Hematopoietic multipotent progenitor cell (in vitro differentiated cells): ENCODE measurements around the gene C22orf15. TPM values are rescaled to one million over a fixed set of nuclear protein-coding genes. Genes with fewer than 3 reads are reported as not detected.
"Not testable (repeated sequence)": the region's sequence is repeated elsewhere in the genome, so short reads cannot be mapped to it uniquely, and the experiment has no call there.

Experiments used
- DNase-seq, 3 donors: peaks; one replicate each; pipeline ENCODE4 v3.0.0-alpha.2; 2011 to 2015; ENCODE audit warnings: low read depth in 2 of 3, low spot score in 2 of 3
- total RNA-seq: library from RNA; depleted of rRNA; stranded (reverse); fragments of >200 nt; gene quantifications from one replicate; pipeline ENCODE4 v1.2.3, GENCODE V29; 2012

Gene C22orf15, protein sequence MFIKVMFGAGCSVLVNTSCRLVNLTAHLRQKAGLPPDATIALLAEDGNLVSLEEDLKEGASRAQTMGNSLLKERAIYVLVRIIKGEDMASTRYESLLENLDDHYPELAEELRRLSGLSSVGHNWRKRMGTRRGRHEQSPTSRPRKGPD
- total RNA-seq: 1.6 TPM

DNA sequence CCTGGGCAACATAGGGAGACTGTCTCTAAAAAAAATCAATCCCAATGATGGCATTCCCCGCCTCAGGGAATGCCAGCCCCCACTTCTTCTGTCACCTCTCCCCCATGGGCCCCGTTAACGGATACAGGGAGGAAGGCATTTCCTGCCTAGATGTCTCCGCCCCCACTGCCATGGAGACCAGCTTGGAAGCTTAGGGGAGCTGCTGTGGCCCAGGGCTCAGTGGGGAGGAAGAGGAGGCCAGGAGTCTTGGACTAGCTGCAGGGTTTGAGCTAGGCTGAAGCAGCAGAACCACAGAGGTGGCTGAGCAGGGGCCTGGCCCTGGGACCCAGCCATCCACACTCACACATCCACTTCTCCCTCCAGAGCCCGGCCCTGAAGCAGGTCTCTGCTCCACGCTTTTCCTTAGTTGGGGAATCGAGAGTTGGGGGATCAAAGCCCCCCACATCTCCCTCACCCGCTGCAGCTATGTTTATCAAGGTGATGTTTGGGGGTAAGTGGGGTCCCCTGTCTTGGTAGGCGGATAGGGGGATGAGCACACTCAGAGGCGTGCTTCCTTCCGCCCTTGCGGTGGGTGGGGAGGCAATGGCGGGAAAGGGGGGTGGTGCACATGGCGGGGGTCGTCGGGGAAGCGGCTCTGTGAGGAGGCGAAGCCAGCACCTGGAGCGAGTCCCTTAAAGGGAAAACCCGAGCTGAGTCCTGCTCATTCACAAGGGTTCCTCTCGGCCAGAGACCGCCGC is at the start of gene C22orf15:
C22orf15 (plus strand) TSS at position 149 of the 737 bp plus-strand sequence; CDS start at position 466, 317 bp downstream.
- DNase-seq: no peak

DNA sequence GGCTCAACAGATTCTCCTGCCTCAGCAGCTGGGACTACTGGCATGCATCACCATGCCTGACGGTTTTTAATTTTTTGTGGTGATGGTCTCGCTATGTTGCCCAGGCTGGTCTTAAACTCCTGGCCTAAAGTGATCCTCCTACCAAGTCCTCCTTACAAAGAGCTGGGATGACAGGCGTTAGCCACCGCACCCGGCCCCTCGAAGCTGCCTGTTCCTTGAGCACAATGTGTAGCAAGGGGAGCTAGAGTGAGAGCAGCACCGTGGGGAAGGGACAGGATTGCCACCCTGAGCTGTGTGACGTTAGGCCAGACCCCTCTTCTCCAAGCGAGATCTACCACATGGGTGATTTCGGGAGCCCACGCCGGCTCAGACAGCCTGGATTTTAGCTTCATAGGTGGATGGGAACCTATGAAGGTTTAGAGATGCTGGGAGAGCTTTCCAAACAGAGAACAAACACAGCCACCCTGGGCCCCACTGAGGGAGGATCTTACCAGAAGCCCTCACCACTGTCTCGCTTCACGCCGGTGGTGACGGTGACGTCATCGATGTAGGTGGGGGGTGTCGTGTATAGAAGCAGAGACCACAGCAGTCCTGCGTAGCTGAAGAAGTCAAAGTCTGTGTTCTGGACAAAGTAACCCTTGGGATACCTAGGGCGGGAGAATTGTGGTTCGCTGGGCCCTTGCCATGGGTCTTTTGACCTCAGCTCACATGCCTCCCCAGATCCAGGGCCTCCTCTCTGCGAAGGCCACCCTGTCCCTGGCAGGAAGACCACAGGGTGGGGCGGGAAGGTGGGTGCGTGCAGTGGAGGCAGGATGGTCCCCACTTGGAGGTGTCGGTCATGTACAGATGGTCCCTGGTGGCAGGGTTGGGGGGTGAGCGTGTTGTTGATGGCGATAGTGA is 48.8 kb upstream of the C22orf15 start:
- no peak for DNase-seq

DNA sequence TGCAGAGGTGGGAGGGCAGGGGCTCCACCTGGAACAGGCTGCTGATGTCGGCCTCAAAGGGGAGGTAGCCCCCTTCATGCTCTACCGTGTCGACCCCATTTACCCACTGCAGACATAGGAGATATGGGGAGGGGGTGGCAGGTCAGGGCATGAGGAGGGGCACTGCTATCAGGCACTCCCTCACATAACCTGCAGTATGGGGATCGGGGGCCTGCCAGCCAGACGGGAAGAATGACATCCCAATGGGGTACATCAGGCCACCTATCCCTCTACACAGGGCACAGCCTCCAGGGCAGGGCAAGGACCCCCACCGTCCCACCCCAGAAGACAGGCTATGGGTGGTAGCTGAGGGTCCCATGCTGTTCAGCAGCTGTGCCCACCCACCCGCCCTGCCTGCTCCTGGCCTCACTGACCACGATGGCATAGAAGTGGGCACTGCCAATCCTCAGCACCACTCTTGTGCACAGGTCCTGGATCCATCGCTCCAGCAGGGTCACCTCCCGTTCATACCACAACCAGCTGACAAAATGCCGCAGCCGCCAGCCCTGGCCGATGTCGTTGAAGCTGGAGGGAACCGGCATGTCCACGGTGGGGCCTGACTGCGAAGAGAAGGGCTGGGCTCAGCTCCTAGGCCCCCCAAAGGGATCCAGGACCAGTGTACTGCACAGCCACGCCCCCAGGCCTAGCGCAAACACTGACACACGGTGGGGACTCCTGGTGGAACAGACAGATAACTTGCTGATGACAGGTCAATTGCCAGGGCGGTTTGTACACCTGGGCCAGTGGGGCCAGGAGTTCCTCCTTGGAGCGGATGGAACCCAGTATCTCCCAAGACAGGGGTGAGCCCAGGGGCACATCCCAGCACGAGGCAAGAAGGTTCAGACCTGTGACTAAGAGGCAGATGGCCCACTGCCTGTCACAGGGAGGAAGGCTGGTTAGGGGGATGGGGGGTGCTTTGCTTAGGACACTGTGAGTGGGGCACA is 47.9 kb upstream of the C22orf15 start:
- peak in 1 of 3 donors; percentile 8 for DNase-seq

DNA sequence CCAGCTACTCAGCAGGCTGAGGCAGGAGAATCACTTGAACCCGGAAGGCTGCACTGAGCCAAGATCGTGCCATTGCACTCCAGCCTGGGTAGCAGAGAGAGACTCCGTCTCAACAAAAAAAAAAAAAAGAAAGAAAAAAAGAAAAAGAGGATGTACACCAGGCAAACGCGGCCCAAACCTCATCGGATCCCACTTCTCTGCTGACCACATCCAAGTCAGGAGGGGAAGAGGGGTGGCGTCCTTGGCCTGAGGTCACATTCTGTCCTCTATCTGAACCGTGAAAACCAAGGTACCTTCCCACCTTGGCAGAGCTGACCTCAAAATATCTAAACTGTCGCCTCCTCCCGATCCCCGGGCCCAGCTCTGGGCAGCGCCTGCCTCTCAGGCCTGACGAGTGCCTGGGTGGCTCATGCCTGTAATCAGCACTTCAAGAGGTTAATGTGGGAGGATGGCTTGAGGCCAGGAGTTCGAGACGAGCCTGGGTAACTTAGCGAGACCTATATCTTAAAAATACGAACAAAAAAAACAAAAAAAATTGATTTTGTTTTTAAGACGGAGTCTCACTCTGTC is 46.9 kb upstream of the C22orf15 start:
- peak in 1 of 3 donors; percentile 15 for DNase-seq

DNA sequence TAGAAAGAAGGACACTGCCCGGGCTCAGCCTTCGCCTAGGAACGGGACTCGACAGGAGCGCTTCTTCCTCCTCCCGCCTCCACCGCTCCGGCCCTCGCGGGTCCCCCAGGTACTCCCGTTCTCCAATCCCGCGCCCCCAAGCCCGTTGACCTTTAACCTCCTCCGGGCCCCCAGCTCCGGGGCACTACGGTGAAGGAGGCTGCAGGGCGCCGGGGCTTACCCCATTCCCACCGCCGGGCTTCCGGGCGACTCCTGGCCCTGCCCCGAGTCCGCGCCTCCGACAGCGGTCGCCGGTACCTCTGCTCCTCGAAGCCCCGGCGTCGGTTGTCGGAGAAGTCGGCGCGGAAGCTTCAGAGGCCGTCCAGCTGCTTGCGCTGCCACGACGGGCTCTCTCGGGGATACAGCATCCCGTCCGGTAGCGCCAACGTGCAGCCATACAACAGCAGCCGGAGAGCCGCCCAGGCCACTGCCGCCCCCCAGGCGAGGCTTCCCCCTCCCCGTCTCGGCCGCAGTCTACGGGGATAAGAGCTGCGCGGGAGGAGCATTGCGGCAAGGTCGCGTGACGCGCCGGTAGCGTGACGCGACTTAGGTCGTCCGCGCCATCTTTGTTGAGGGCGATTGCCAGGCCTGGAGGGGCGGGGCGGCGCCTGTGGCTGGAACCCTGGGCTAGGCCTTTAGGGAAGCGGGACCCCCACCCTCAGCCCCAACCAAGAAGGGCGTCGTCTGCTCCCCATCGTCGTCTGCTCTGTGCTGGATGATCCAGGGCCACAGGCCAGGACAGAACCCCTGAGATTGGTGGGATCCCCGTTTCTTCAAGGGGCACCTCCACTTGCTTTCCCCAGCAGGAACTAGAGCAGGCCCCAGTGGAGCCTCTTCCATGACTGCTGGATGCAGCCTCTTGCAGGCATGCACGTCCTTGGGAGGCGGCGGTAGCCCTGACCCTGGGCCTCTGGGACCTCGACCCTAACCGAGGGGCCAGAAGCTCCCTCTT is 45.7 kb upstream of the C22orf15 start:
- DNase-seq: peak; percentile 66 to 89 (median 86)

DNA sequence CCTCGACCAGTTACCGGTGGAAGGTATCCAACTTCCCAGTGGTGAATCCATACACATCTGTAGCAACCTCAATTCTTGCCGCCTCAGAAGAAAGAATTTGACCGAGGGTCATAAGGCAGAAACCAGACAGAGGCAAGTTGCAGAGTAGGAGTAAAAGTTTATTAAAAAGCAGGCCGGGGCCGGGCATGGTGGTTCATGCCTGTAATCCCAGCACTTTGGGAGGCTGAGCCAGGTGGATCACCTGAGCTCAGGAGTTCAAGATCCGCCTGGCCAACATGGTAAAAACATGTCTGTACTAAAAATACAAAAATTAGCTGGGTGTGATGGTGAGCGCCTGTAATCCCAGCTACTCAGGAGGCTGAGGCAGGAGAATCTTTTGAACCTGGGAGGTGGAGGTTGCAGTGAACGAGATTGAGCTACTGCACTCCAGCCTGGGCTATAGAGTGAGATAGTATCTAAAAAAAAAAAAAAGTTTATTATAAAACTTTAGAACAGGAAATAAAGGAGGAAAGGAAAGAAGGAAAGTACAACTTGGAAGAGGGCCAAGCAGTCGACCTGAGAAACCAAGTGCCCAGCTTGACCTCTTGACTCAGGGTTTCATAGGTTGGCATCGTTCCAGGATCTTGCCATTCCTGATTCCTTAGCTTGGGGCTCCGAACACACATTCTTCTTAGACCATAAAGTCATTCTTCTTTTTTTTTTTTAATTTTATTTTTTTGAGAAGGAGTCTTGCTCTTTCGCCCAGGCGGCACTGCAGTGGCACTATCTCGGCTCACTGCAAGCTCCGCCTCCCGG is 44.2 kb upstream of the C22orf15 start:
- no peak for DNase-seq

DNA sequence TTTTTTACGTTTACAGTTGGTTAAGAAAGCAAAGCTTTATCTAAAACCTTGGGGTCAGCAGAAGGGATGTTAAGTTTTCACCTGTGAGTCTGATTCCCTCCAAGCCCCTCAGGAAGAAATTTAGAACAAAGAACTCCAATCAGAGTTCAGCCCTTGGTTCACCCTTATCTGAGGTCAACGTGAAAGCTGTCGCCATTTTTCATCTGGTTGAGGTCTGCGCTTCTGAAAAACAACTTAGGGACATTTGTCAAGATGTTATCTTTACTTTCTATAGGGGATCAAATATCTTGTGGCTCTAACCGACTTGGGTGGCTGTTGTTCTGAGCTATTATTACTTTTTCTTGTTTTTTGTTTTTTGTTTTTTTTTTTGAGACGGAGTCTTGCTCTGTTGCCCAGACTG is 41.9 kb upstream of the C22orf15 start:
- DNase-seq: no peak

DNA sequence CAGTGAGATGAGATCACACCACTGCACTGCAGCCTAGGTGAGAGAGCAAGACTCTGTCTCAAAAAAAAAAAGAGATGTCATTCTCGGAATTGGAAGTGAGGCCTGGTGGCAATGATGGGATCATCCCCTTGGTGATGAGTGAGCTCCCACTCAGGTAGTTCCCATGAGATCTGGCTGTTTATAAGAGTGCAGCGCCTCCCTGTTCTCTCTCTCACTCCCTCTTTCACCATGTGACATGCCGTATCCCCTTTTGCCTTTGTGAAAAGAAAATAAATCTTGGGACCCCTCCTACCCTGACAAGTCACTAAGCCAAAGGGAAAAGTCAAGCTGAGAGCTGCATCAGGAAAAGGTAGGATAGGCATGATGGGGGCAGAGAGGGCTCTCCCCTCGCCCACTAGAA is 40.6 kb upstream of the C22orf15 start:
- DNase-seq: no peak

DNA sequence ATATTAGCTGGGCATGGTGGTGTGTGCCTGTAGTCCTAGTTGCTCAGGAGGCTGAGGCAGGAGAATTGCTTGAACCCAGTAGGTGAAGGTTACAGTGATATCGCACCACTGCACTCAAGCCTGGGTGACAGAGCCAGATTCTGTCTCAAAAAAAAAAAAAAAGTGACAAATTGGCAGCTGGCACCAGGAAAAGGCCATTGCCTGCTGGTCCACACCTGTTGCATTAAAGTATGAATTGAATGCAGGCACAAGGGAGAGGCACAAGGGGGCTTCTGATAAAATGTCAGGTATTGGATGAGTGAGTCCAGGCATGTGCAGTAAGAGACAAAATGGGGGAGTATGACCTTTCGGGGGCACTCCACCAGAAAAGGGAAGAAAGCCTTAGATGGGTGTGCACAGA is 40.1 kb upstream of the C22orf15 start:
- DNase-seq: no peak

DNA sequence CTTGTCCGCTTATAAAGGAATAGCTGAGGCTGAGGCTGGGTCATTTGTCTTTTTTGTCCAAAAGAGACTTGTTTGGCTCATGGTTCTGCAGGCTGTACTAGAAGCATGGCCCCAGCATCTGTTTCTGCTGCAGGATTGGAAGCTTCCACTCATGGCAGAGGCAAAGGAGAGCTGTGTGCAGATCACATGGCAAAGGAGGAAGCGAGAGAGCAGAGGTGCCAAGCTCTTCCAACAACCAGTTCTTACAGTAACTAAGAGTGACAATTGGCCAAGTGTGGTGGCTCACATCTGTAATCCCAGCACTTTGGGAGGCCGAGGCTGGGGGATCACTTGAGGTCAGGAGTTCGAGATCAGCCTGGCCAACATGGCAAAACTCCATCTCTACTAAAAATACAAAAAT is 34.7 kb upstream of the C22orf15 start:
- DNase-seq: not testable (repeated sequence)

DNA sequence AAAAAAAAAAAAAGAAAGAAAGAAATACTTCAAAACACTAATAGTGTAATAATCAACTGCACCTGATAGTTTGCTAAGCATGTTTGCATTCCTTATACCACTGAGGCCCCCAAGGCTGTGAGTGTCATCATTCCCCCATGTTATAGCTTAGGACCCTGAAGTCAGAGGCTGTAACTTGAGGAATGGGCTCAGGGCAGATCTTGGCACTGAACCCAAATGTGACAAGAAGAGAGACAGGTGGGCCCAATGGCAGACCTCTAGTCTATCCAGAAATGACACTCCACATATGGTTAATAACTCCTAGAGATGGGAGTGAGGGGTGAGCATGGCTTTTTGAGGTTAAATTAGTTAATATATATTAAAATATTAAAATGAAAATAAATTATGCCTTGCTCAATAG is 25.1 kb upstream of the C22orf15 start:
- DNase-seq: no peak

DNA sequence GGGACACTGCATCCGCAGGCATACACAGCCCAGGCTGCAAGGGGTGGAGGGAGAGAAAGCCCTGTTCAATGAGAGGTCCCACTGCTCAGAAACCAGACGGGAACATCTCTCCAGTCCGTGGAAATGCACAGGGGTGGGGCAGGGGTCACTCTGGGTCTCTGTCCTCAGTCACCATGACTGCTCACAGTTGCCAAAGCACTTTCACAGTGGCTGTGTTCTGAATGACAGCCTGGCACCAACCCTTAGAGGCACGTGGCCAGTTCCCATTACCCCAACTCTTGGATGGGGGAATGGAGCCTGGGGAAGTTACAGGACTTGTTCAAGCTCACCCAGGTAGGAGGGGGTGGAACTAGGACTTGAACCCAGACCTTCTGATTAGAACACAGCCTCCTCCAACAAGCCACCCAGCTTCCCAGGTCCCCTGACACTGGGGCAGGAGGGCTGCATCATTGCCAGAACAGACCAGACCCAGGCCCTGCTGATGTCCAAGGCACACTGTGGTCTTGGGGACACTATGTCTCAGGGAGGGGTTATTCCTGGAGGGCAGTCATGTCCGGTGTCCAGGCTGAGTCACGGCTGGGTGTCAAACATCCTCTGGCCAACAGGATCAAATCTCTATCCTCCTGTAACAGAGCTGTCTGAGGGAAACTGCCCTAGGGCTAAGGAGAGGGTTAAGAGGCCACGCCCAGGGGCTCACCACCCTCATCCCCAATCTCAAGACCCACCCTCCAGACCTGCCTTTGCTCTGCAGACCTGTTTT is 20.1 kb upstream of the C22orf15 start:
- DNase-seq: no peak

DNA sequence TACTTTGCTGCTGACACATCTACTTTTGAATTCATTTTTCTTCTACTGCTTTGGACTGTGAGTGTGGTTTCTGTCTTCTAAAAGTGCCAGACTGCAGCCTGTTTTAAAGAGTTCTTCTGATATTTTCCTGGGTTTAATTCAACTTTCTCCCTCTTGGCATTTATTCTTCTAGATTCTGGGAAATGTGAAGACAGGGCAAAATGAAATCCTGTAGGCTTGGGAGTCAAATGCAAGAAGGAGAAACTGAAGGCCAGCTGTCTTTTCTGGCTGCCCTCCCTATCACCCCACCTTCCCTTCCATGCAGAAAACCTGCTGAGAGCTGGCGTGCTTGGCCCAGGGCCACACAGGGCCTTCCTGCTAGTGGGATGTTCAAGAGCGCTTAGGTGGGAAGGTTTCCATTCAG is 19.5 kb upstream of the C22orf15 start:
- no peak for DNase-seq

DNA sequence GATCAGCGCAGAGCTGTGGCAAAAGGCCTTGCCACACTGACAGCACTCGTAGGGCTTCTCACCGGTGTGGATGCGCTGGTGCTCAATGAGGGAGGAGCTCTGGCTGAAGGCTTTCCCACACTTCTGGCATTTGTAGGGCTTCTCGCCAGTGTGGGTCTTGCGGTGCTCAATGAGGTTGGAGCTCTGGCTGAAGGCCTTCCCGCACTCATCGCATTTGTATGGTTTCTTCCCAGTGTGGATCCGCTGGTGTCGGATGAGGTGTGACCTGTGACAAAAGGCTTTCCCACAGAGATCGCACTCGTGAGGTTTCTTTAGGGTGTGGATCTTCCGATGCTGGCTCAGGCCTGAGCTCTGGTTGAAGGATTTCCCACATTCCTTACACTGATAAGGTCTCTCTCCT is 18.8 kb upstream of the C22orf15 start:
- no peak for DNase-seq

DNA sequence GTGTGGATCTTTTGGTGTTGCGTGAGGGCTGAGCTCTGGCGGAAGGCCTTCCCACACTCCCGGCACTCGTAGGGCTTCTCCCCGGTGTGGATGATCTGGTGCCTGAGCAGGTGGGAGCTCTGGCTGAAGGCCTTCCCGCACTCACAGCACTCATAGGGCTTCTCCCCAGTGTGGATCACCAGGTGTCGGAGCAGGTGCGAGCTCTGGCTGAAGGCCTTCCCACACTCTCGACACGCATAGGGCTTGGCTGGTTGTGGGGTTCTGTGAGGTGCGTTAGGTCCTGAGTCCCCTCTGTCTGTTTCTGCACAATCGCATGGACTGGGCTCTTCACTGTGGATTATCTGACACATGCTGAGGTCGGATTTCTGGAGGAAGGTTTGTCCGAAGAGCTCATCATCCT is 18.3 kb upstream of the C22orf15 start:
- no peak for DNase-seq

DNA sequence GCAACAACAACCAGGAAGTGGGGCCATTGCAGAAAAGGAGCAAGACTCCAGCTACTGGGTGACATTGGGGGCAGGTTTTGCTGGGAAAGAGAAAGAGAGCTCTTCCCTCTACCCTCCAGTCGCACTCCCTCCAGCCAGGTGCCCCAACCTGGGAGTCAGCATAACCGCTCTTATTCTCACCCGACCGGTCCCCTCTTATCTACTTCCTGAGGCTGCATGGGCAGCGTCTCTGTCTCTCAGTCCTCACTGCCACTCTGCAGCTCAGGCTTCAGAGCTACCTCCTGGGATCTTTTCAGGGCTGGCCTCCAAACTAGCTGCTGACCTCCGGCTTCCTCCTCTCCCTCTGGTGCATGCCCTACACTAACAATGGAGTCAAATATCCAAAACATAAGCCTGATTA is 17.0 kb upstream of the C22orf15 start:
- DNase-seq: no peak

DNA sequence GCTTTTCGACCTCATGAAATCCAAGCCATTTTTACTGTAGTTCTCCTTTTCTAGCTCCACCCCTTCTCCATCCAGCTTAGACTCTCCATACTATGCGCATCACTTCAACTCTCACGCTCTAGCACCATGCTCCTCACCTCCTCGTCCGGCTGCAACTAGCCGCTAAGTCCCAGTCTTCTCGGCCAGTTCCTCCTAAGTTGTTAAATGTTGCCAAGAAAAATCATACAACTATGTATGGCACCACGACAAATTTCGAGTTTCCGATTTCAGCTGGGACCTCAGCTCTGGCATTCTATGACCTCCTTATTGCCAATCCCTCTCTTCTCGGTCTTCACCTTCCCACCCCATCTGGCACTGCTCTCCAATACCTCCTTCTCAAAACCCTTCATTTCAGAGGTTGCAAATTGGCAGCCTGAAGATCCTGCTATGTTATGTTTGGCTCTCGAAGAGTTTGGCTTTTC is 12.9 kb upstream of the C22orf15 start:
- no peak for DNase-seq
